ENCODE results near the gene OR1L8. TPM values are rescaled to one million over a fixed set of nuclear protein-coding genes. Genes with fewer than 3 reads are reported as not detected.
"Not testable (repeated sequence)": the region's sequence is repeated elsewhere in the genome, so short reads cannot be mapped to it uniquely, and the experiment has no call there.

The OR1L8 gene, protein sequence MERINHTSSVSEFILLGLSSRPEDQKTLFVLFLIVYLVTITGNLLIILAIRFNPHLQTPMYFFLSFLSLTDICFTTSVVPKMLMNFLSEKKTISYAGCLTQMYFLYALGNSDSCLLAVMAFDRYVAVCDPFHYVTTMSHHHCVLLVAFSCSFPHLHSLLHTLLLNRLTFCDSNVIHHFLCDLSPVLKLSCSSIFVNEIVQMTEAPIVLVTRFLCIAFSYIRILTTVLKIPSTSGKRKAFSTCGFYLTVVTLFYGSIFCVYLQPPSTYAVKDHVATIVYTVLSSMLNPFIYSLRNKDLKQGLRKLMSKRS
- under 1 TPM in 2 of 4 donors, not detected in 2; 0.03 to 0.07 TPM for polyA plus RNA-seq
- long read RNA-seq, donor 1 = 0 reads
- long read RNA-seq, donor 2 = 0 reads
- long read RNA-seq, donor 3 = 0 reads
- long read RNA-seq, donor 4 = 0 reads
- long read RNA-seq, donor 5 = 0 reads
- long read RNA-seq, donor 6 = 0 reads
- long read RNA-seq, donor 7 = 0 reads
- long read RNA-seq, donor 8 = 0 reads
- long read RNA-seq, donor 9 = 0 reads
- long read RNA-seq, donor 10 = 0 reads

DNA sequence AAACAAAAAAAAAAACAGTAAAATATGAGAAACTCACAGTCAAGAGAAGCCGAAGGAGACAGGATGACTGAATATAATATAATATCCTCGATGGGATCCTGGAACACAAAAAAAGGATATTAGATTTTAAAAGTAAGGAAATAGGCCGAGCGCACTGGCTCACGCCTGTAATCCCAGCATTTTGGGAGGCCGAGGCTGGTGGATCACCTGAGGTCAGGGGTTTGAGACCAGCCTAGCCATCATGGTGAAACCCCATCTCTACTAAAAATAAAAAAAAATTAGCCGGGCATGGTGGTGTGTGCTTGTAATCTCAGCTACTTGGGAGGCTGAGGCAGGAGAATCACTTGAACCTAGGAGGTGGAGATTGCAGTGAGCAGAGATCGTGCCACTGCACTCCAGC is at the start of gene OR1L8:
Gene OR1L8 (minus strand): TSS at position 101 of the 400 bp plus-strand sequence. CDS start 14,907 bp downstream, outside the sequence.
- not testable (repeated sequence) for DNase-seq; H3K27me3 ChIP-seq (ENCODE audit: control insufficient read depth in 3 of 3, insufficient read depth in 3 of 3, low read length in 3 of 3); H3K9me3 ChIP-seq (ENCODE audit: control insufficient read depth in 2 of 2, insufficient read depth in 1 of 2, low read depth in 1 of 2, low read length in 1 of 2); H3K27ac ChIP-seq (ENCODE audit: low read depth in 1 of 3, low read length in 2 of 3); FAIRE-seq; H3K4me1 ChIP-seq (ENCODE audit: control insufficient read depth in 3 of 3, insufficient read depth in 2 of 3, low read depth in 1 of 3, low read length in 2 of 3); H3K4me3 ChIP-seq (ENCODE audit: low read depth in 1 of 3, low read length in 3 of 3); H3K36me3 ChIP-seq (ENCODE audit: control insufficient read depth in 3 of 3, insufficient read depth in 2 of 3, low read depth in 1 of 3, low read length in 3 of 3)
- 87 to 91% (median 89%) methylated on average over 8 of the region's 8 CpGs for WGBS, 3 donors

DNA sequence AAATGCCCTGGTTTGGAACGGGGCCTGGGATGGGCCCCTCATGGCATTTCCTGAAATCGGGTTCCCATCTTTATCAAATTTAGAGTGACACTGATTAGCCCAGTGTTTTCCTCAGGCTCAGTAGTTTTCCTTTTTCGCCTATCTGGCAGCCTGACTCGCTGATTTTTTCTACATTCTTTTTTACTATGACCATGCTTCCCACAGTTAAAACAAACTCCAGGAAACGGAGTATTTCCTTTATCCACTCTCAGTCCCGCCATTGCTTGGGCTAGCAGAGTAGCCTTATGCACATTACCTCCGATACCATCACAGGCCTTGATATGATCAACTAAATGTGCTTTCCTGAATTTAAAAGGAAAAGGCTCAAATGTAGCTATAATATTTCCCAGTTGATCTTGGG is 36.8 kb upstream of the OR1L8 start:
- no peak overlapping the region for H3K4me3 ChIP-seq (ENCODE audit: low read depth in 1 of 3, low read length in 3 of 3)
- H3K27me3 ChIP-seq (ENCODE audit: control insufficient read depth in 3 of 3, insufficient read depth in 3 of 3, low read length in 3 of 3) = no peaks in the 10 kb centered on the region
- no peaks in the 10 kb centered on the region for H3K4me1 ChIP-seq (ENCODE audit: control insufficient read depth in 3 of 3, insufficient read depth in 2 of 3, low read depth in 1 of 3, low read length in 2 of 3)
- H3K36me3 ChIP-seq (ENCODE audit: control insufficient read depth in 3 of 3, insufficient read depth in 2 of 3, low read depth in 1 of 3, low read length in 3 of 3) = no peaks in the 10 kb centered on the region
- no peaks in the 10 kb centered on the region for H3K9me3 ChIP-seq (ENCODE audit: control insufficient read depth in 2 of 2, insufficient read depth in 1 of 2, low read depth in 1 of 2, low read length in 1 of 2)
- 62 to 81% (median 69%) methylated on average over 7 of the region's 7 CpGs for WGBS, 3 donors
- DNase-seq (no peak), FAIRE-seq (no peak)
- no peak overlapping the region for H3K27ac ChIP-seq (ENCODE audit: low read depth in 1 of 3, low read length in 2 of 3)

DNA sequence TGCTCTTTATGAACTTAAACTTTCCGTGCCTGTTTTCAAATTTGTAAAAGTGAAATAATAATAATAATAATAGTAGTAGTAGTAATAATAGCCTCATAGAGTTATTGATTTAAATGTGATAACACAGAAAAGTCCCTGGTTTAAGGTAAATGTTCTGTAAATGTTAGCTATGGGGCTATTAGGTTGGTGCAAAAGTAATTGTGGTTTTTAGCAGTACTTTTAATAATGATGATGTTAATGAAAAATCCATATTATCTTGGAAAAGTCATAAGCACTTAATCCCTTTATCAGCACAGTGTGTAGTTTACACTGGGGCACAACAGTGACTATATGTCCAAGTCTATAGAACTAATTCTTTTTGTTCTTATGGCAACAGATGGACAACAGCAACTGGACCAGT is 31.2 kb upstream of the OR1L8 start, which contains the start of gene OR1Q1:
Gene OR1Q1 (plus strand): TSS at position 377 of the 400 bp plus-strand sequence. CDS start 0 bp downstream, at position 377.
- Histone ChIP-seq H3K27me3 (ENCODE audit: control insufficient read depth in 3 of 3, insufficient read depth in 3 of 3, low read length in 3 of 3) (peaks cover 0 to 2% (median 0%) of the 10 kb centered on the region in 3 donors), H3K27ac (ENCODE audit: low read depth in 1 of 3, low read length in 2 of 3) (no peak within 1 kb of the TSS), H3K36me3 (ENCODE audit: control insufficient read depth in 3 of 3, insufficient read depth in 2 of 3, low read depth in 1 of 3, low read length in 3 of 3) (no peaks in the 10 kb centered on the region), H3K4me3 (ENCODE audit: low read depth in 1 of 3, low read length in 3 of 3) (no peak within 1 kb of the TSS), H3K9me3 (ENCODE audit: control insufficient read depth in 2 of 2, insufficient read depth in 1 of 2, low read depth in 1 of 2, low read length in 1 of 2) (no peaks in the 10 kb centered on the region), H3K4me1 (ENCODE audit: control insufficient read depth in 3 of 3, insufficient read depth in 2 of 3, low read depth in 1 of 3, low read length in 2 of 3) (no peaks in the 10 kb centered on the region)
- FAIRE-seq (no peak), DNase-seq (no peak)
- WGBS, 3 donors = 86 to 91% (median 91%) methylated on average over 1 of the region's 1 CpG

DNA sequence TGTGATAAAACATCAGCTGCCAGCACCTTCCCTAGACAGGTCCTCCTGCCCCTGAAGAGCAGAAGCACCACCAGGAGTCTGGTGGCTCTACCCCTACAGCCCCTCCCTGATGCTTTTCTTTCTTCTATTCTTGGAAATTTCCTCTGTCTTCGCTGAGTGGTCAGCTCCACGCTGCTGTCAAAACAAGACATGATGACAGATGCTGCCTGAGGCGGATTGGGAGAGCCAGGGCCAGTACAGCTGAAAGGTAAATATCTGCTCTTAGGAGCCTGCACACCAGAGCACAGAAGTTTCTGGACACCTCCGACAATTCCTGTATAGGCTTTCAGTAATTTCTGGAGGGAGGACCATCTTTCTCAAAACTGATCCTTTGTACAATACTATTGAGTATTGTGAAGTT is 26.6 kb upstream of the OR1L8 start:
- Histone ChIP-seq H3K9me3 (ENCODE audit: control insufficient read depth in 2 of 2, insufficient read depth in 1 of 2, low read depth in 1 of 2, low read length in 1 of 2) (no peaks in the 10 kb centered on the region), H3K4me1 (ENCODE audit: control insufficient read depth in 3 of 3, insufficient read depth in 2 of 3, low read depth in 1 of 3, low read length in 2 of 3) (no peaks in the 10 kb centered on the region), H3K36me3 (ENCODE audit: control insufficient read depth in 3 of 3, insufficient read depth in 2 of 3, low read depth in 1 of 3, low read length in 3 of 3) (no peaks in the 10 kb centered on the region), H3K27me3 (ENCODE audit: control insufficient read depth in 3 of 3, insufficient read depth in 3 of 3, low read length in 3 of 3) (peaks cover 0 to 2% (median 0%) of the 10 kb centered on the region in 3 donors), H3K4me3 (ENCODE audit: low read depth in 1 of 3, low read length in 3 of 3) (no peak overlapping the region), H3K27ac (ENCODE audit: low read depth in 1 of 3, low read length in 2 of 3) (no peak overlapping the region)
- no peak for FAIRE-seq
- 63 to 75% (median 71%) methylated on average over 4 of the region's 4 CpGs for WGBS, 3 donors
- DNase-seq = no peak

DNA sequence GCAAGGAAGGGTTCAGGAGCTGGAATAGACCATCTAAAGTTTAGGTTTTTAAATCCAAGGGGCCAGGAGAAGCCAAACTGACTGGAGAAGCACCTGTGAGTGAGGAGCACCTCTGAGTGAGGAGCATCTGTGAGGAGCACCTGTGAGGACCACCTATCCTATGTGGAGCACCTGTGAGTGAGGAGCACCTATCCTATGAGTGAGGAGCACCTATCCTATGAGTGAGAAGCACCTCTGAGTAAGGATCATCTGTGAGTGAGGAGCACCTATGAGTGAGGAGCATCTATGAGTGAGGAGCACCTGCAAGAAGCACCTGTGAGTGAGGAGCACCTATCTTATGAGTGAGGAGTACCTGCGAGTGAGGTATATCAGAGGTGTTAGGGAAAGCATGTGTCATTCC is 23.4 kb upstream of the OR1L8 start:
- DNase-seq = no peak
- Histone ChIP-seq H3K4me1 (ENCODE audit: control insufficient read depth in 3 of 3, insufficient read depth in 2 of 3, low read depth in 1 of 3, low read length in 2 of 3) (no peaks in the 10 kb centered on the region), H3K27me3 (ENCODE audit: control insufficient read depth in 3 of 3, insufficient read depth in 3 of 3, low read length in 3 of 3) (peaks cover 0 to 4% (median 0%) of the 10 kb centered on the region in 3 donors), H3K36me3 (ENCODE audit: control insufficient read depth in 3 of 3, insufficient read depth in 2 of 3, low read depth in 1 of 3, low read length in 3 of 3) (no peaks in the 10 kb centered on the region), H3K9me3 (ENCODE audit: control insufficient read depth in 2 of 2, insufficient read depth in 1 of 2, low read depth in 1 of 2, low read length in 1 of 2) (no peaks in the 10 kb centered on the region), H3K27ac (ENCODE audit: low read depth in 1 of 3, low read length in 2 of 3) (no peak overlapping the region), H3K4me3 (ENCODE audit: low read depth in 1 of 3, low read length in 3 of 3) (no peak overlapping the region)
- 70 to 82% (median 70%) methylated on average over 1 of the region's 1 CpG for WGBS, 3 donors
- FAIRE-seq = no peak

DNA sequence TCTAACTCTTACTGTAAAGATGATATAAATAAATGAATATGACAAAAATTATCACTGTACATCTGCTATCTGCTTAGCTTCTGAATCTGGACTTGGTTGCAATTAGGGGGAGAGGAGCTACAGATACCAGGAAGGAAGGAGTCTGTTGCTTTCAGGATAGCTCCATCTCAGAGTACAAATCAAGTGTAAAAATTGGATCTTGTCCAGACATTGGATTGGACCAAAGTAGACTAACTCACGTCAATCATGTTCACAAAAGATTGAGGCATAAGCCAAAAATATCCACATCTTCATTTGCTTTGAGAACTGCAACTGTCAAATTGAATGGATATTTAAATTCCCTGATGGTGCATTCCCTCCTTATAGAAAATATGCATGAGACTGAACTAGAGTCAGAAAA is 22.5 kb upstream of the OR1L8 start:
- FAIRE-seq = no peak
- Histone ChIP-seq H3K27ac (ENCODE audit: low read depth in 1 of 3, low read length in 2 of 3) (no peak overlapping the region), H3K4me3 (ENCODE audit: low read depth in 1 of 3, low read length in 3 of 3) (no peak overlapping the region), H3K9me3 (ENCODE audit: control insufficient read depth in 2 of 2, insufficient read depth in 1 of 2, low read depth in 1 of 2, low read length in 1 of 2) (no peaks in the 10 kb centered on the region), H3K36me3 (ENCODE audit: control insufficient read depth in 3 of 3, insufficient read depth in 2 of 3, low read depth in 1 of 3, low read length in 3 of 3) (no peaks in the 10 kb centered on the region), H3K27me3 (ENCODE audit: control insufficient read depth in 3 of 3, insufficient read depth in 3 of 3, low read length in 3 of 3) (peaks cover 0 to 4% (median 0%) of the 10 kb centered on the region in 3 donors), H3K4me1 (ENCODE audit: control insufficient read depth in 3 of 3, insufficient read depth in 2 of 3, low read depth in 1 of 3, low read length in 2 of 3) (no peaks in the 10 kb centered on the region)
- no peak for DNase-seq
- WGBS, 3 donors = 30 to 56% (median 32%) methylated on average over 1 of the region's 1 CpG

DNA sequence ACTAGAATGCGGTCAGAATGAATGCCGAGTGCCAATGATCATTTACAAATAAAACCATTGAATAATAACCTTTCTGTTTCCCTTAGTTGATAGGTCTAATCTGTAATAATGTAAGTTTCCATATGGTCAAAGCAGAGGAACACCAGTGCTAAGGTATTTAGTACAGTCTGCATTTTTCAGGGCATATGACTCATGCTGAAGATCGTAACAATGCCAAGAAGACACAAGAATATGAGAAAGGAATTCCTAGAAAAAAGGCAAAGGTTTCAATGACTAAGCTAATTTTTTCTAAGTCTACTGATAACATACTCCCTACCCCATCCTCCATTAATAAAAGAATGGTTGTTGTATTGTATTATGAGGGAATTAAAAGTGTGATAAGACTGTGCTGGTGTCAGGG is 2.8 kb downstream of the OR1L8 start:
- Histone ChIP-seq H3K36me3 (ENCODE audit: control insufficient read depth in 3 of 3, insufficient read depth in 2 of 3, low read depth in 1 of 3, low read length in 3 of 3) (no peaks in the 10 kb centered on the region), H3K4me3 (ENCODE audit: low read depth in 1 of 3, low read length in 3 of 3) (no peak overlapping the region), H3K27ac (ENCODE audit: low read depth in 1 of 3, low read length in 2 of 3) (no peak overlapping the region), H3K27me3 (ENCODE audit: control insufficient read depth in 3 of 3, insufficient read depth in 3 of 3, low read length in 3 of 3) (no peaks in the 10 kb centered on the region), H3K4me1 (ENCODE audit: control insufficient read depth in 3 of 3, insufficient read depth in 2 of 3, low read depth in 1 of 3, low read length in 2 of 3) (no peaks in the 10 kb centered on the region), H3K9me3 (ENCODE audit: control insufficient read depth in 2 of 2, insufficient read depth in 1 of 2, low read depth in 1 of 2, low read length in 1 of 2) (no peaks in the 10 kb centered on the region)
- 72 to 79% (median 73%) methylated on average over 3 of the region's 3 CpGs for whole genome bisulfite sequencing, 3 donors
- FAIRE-seq (no peak), DNase-seq (no peak)

DNA sequence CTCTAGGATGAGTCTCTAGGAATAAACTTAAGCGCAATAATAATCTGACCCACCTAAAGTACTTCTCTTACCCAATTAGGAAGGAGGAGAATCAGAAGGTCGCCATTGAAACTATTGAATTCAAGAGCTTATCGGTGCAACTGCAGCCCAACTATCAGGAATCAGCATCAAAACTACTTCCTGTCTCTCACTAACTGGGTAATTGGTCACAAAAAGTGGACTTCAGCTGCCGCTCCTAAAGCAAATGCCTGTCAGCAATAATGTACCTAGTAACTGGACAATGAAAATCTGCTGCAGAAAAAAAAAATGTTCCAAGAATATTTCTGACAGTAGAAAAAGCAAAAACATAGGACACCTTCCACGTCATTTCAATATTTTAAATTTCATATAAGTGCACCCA is 3.3 kb downstream of the OR1L8 start:
- H3K27me3 ChIP-seq (ENCODE audit: control insufficient read depth in 3 of 3, insufficient read depth in 3 of 3, low read length in 3 of 3) = no peaks in the 10 kb centered on the region
- WGBS, 3 donors = 67 to 72% (median 72%) methylated on average over 5 of the region's 5 CpGs
- no peak for DNase-seq

More for the DNA sequence above, 3.3 kb downstream of the OR1L8 start:
- Histone ChIP-seq H3K4me3 (ENCODE audit: low read depth in 1 of 3, low read length in 3 of 3) (no peak overlapping the region), H3K27ac (ENCODE audit: low read depth in 1 of 3, low read length in 2 of 3) (no peak overlapping the region), H3K4me1 (ENCODE audit: control insufficient read depth in 3 of 3, insufficient read depth in 2 of 3, low read depth in 1 of 3, low read length in 2 of 3) (no peaks in the 10 kb centered on the region), H3K9me3 (ENCODE audit: control insufficient read depth in 2 of 2, insufficient read depth in 1 of 2, low read depth in 1 of 2, low read length in 1 of 2) (no peaks in the 10 kb centered on the region), H3K36me3 (ENCODE audit: control insufficient read depth in 3 of 3, insufficient read depth in 2 of 3, low read depth in 1 of 3, low read length in 3 of 3) (no peaks in the 10 kb centered on the region)
- no peak for FAIRE-seq

Measured in small intestine (tissue), 16 donors.